ENCODE measurements around the gene CCL15. TPM values are rescaled to one million over a fixed set of nuclear protein-coding genes. Genes with fewer than 3 reads are reported as not detected.
A peak's percentile ranks its signal among the peaks of the same experiment; 100 is the strongest.

CCL15 gene
- total and polyA plus RNA-seq, 4 donors, result 8.8 to 27.8 (median 11.6) TPM

DNA sequence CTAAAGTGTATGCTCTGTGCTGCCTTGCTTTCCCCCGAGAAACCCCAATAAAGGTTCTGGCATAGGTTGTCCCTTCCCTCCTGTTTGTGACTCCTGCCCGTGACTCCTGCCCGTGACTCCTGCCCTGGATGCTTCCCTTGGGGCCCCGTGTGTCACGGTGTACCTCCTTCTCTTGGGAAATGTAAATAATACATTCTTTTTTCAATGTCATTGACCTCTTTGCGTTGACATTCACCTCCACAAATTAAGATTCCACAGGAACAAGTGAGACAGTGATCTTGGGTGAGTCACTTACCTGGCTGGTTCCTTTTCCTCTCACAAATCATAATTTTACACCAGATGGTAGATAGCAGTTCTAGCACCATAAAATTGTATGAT is 632 bp downstream of the CCL15 start:
- H3K4me3 ChIP-seq (ENCODE audit: low read depth in 1 of 3, low read length in 3 of 3), result peak overlapping the region; percentile 34 to 68 (median 62)
- TF ChIP-seq EGR1 (IDR thresholded peaks at IDR 0.05; ENCODE audit: low read depth in 2 of 2) (no peak), GABPA (IDR thresholded peaks at IDR 0.05 in 1 of 2, conservative IDR thresholded peaks at IDR 0.05 in 1 of 2) (no peak), RXRA (IDR thresholded peaks at IDR 0.05) (peak; percentile 17 to 36), JUND (IDR thresholded peaks at IDR 0.05) (peak in 1 of 2 donors; percentile 13)
- TF ChIP-seq, protein P1, sequence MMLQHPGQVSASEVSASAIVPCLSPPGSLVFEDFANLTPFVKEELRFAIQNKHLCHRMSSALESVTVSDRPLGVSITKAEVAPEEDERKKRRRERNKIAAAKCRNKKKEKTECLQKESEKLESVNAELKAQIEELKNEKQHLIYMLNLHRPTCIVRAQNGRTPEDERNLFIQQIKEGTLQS (IDR thresholded peaks at IDR 0.05), result no peak
- H3K9me3 ChIP-seq (ENCODE audit: control insufficient read depth in 4 of 4, low read length in 3 of 4), result no peaks in the 10 kb centered on the region
- H3K27ac ChIP-seq (ENCODE audit: low read depth in 1 of 2, low read length in 2 of 2), result peak overlapping the region; percentile 83 to 93
- H3K9ac ChIP-seq (ENCODE audit: low read depth in 1 of 2, low read length in 2 of 2), result peak overlapping the region; percentile 84 to 87
- peaks cover 1 to 47% (median 31%) of the 10 kb centered on the region in 4 donors for H3K4me1 ChIP-seq (ENCODE audit: control insufficient read depth in 4 of 4, insufficient read depth in 4 of 4, low read length in 3 of 4)
- H3K27me3 ChIP-seq (ENCODE audit: control insufficient read depth in 4 of 4, insufficient read depth in 4 of 4, low read length in 3 of 4), result no peaks in the 10 kb centered on the region
- whole genome bisulfite sequencing, result 37% methylated on average over 6 of the region's 6 CpGs
- peaks cover 0 to 7% (median 3%) of the 10 kb centered on the region in 4 donors for H3K36me3 ChIP-seq (ENCODE audit: control insufficient read depth in 4 of 4, insufficient read depth in 3 of 4, low read depth in 1 of 4, low read length in 3 of 4)
- DNase-seq (ENCODE audit: low spot score), result peak; percentile 37

DNA sequence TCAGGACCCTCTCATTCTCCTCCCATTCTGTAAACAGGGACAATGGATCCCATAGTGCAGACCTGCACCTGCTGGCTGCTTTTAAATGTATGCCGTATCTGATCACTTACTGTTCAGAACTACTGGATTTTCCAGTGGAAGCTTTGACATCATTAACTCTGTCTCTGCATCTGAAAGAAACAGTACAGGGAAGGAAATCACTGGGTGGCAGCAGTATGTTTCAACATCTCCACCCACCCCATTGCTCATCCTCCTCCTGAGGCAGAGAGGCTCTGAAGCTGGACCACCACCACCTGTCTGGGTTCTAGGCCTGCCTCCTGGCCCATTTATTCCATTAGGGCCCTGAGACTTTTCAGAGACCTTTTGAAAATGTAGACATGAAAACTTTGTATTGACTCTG is 2.6 kb downstream of the CCL15 start:
- no peaks in the 10 kb centered on the region for H3K9me3 ChIP-seq (ENCODE audit: control insufficient read depth in 4 of 4, low read length in 3 of 4)
- no peak overlapping the region for H3K4me3 ChIP-seq (ENCODE audit: low read depth in 1 of 3, low read length in 3 of 3)
- no peak overlapping the region for H3K27ac ChIP-seq (ENCODE audit: low read depth in 1 of 2, low read length in 2 of 2)
- H3K4me1 ChIP-seq (ENCODE audit: control insufficient read depth in 4 of 4, insufficient read depth in 4 of 4, low read length in 3 of 4), result peaks cover 1 to 48% (median 26%) of the 10 kb centered on the region in 4 donors
- peaks cover 0 to 7% (median 3%) of the 10 kb centered on the region in 4 donors for H3K36me3 ChIP-seq (ENCODE audit: control insufficient read depth in 4 of 4, insufficient read depth in 3 of 4, low read depth in 1 of 4, low read length in 3 of 4)
- TF ChIP-seq RAD21 (IDR thresholded peaks at IDR 0.05) (no peak), TAF1 (conservative IDR thresholded peaks at IDR 0.05) (no peak), RXRA (IDR thresholded peaks at IDR 0.05) (no peak), NR2F2 (IDR thresholded peaks at IDR 0.05) (no peak), SP1 (IDR thresholded peaks at IDR 0.05) (no peak)
- TF ChIP-seq, protein P1 (IDR thresholded peaks at IDR 0.05), result no peak
- TF ChIP-seq, protein P2, sequence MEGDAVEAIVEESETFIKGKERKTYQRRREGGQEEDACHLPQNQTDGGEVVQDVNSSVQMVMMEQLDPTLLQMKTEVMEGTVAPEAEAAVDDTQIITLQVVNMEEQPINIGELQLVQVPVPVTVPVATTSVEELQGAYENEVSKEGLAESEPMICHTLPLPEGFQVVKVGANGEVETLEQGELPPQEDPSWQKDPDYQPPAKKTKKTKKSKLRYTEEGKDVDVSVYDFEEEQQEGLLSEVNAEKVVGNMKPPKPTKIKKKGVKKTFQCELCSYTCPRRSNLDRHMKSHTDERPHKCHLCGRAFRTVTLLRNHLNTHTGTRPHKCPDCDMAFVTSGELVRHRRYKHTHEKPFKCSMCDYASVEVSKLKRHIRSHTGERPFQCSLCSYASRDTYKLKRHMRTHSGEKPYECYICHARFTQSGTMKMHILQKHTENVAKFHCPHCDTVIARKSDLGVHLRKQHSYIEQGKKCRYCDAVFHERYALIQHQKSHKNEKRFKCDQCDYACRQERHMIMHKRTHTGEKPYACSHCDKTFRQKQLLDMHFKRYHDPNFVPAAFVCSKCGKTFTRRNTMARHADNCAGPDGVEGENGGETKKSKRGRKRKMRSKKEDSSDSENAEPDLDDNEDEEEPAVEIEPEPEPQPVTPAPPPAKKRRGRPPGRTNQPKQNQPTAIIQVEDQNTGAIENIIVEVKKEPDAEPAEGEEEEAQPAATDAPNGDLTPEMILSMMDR (IDR thresholded peaks at IDR 0.05; ENCODE audit: low read depth, low read length, missing input control), result no peak
- WGBS, result 92% methylated on average over 1 of the region's 1 CpG
- H3K9ac ChIP-seq (ENCODE audit: low read depth in 1 of 2, low read length in 2 of 2), result no peak overlapping the region
- peak; percentile 5 for DNase-seq (ENCODE audit: low spot score)
- H3K27me3 ChIP-seq (ENCODE audit: control insufficient read depth in 4 of 4, insufficient read depth in 4 of 4, low read length in 3 of 4), result no peaks in the 10 kb centered on the region

DNA sequence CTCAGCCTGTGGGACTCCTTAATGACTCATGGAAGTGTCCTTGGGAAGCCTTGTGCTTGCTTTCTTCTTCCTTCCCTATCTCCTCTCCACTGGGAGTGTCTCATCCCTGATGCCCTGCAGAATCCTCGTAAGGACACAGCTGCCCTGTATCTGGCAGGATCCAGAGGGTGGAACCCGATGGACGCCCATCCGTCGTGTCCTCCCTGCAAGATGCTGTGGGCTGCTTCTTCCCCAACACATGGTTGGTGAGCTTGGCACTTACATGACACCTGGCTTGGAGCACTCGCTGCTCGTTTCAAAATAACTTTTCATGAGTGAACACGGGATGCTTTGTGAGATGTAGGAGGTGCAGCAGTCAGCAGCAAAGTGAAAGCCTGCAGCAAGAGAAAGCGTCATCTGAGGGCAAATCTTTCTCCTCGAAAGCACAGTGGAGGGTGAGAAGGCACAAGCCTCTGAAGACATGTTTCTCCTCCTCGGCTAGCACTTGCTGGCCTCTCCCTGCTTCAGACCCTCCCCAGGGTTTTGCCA is 3.3 kb downstream of the CCL15 start:
- no peaks in the 10 kb centered on the region for H3K9me3 ChIP-seq (ENCODE audit: control insufficient read depth in 4 of 4, low read length in 3 of 4)
- H3K27me3 ChIP-seq (ENCODE audit: control insufficient read depth in 4 of 4, insufficient read depth in 4 of 4, low read length in 3 of 4), result no peaks in the 10 kb centered on the region
- peaks cover 0 to 7% (median 3%) of the 10 kb centered on the region in 4 donors for H3K36me3 ChIP-seq (ENCODE audit: control insufficient read depth in 4 of 4, insufficient read depth in 3 of 4, low read depth in 1 of 4, low read length in 3 of 4)
- no peak overlapping the region for H3K9ac ChIP-seq (ENCODE audit: low read depth in 1 of 2, low read length in 2 of 2)
- no peak overlapping the region for H3K27ac ChIP-seq (ENCODE audit: low read depth in 1 of 2, low read length in 2 of 2)
- TF ChIP-seq FOXA2 (IDR thresholded peaks at IDR 0.05) (no peak), NR2F2 (IDR thresholded peaks at IDR 0.05) (no peak), YY1 (IDR thresholded peaks at IDR 0.05) (no peak), TAF1 (conservative IDR thresholded peaks at IDR 0.05) (no peak), RXRA (IDR thresholded peaks at IDR 0.05) (no peak), SP1 (IDR thresholded peaks at IDR 0.05) (no peak), FOXA1 (IDR thresholded peaks at IDR 0.05) (no peak), HNF4G (IDR thresholded peaks at IDR 0.05) (no peak), HNF4A (conservative IDR thresholded peaks at IDR 0.05) (no peak)
- TF ChIP-seq, protein P3, sequence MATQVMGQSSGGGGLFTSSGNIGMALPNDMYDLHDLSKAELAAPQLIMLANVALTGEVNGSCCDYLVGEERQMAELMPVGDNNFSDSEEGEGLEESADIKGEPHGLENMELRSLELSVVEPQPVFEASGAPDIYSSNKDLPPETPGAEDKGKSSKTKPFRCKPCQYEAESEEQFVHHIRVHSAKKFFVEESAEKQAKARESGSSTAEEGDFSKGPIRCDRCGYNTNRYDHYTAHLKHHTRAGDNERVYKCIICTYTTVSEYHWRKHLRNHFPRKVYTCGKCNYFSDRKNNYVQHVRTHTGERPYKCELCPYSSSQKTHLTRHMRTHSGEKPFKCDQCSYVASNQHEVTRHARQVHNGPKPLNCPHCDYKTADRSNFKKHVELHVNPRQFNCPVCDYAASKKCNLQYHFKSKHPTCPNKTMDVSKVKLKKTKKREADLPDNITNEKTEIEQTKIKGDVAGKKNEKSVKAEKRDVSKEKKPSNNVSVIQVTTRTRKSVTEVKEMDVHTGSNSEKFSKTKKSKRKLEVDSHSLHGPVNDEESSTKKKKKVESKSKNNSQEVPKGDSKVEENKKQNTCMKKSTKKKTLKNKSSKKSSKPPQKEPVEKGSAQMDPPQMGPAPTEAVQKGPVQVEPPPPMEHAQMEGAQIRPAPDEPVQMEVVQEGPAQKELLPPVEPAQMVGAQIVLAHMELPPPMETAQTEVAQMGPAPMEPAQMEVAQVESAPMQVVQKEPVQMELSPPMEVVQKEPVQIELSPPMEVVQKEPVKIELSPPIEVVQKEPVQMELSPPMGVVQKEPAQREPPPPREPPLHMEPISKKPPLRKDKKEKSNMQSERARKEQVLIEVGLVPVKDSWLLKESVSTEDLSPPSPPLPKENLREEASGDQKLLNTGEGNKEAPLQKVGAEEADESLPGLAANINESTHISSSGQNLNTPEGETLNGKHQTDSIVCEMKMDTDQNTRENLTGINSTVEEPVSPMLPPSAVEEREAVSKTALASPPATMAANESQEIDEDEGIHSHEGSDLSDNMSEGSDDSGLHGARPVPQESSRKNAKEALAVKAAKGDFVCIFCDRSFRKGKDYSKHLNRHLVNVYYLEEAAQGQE (IDR thresholded peaks at IDR 0.05), result no peak
- TF ChIP-seq, protein P4, sequence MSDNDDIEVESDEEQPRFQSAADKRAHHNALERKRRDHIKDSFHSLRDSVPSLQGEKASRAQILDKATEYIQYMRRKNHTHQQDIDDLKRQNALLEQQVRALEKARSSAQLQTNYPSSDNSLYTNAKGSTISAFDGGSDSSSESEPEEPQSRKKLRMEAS (IDR thresholded peaks at IDR 0.05), result no peak
- TF ChIP-seq, protein P5, sequence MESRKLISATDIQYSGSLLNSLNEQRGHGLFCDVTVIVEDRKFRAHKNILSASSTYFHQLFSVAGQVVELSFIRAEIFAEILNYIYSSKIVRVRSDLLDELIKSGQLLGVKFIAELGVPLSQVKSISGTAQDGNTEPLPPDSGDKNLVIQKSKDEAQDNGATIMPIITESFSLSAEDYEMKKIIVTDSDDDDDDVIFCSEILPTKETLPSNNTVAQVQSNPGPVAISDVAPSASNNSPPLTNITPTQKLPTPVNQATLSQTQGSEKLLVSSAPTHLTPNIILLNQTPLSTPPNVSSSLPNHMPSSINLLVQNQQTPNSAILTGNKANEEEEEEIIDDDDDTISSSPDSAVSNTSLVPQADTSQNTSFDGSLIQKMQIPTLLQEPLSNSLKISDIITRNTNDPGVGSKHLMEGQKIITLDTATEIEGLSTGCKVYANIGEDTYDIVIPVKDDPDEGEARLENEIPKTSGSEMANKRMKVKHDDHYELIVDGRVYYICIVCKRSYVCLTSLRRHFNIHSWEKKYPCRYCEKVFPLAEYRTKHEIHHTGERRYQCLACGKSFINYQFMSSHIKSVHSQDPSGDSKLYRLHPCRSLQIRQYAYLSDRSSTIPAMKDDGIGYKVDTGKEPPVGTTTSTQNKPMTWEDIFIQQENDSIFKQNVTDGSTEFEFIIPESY (IDR thresholded peaks at IDR 0.05), result no peak
- DNase-seq (ENCODE audit: low spot score), result peak; percentile 25
- WGBS, result 85% methylated on average over 11 of the region's 11 CpGs
- peaks cover 1 to 43% (median 21%) of the 10 kb centered on the region in 4 donors for H3K4me1 ChIP-seq (ENCODE audit: control insufficient read depth in 4 of 4, insufficient read depth in 4 of 4, low read length in 3 of 4)
- no peak overlapping the region for H3K4me3 ChIP-seq (ENCODE audit: low read depth in 1 of 3, low read length in 3 of 3)
